Left renal cortex interstitium (tissue), 4 donors: ENCODE measurements around the gene PLXNB3. TPM values are rescaled to one million over a fixed set of nuclear protein-coding genes. Genes with fewer than 3 reads are reported as not detected.
"Not testable (repeated sequence)": the region's sequence is repeated elsewhere in the genome, so short reads cannot be mapped to it uniquely, and the experiment has no call there.

Source experiments
- DNase-seq, 4 donors: peaks; one replicate each; pipeline ENCODE4 v3.0.0-alpha.2; 2013; ENCODE audit warnings: low read depth in 4 of 4, low spot score in 2 of 4, missing footprints in 1 of 4
- polyA plus RNA-seq, 4 donors: library from polyadenylated mRNA; unstranded; fragments of 120-200 nt; gene quantifications; one replicate each; pipeline ENCODE4 v1.2.1, GENCODE V29; 2013; ENCODE audit not compliant: insufficient read length in 4 of 4

PLXNB3 gene
- polyA plus RNA-seq, 4 donors = 1.3 to 2.1 (median 1.7) TPM

GRCh38 chrX:153806999-153807575, 43.0 kb downstream of the PLXNB3 start:
- DNase-seq = no peak

GRCh38 chrX:153807976-153808375, 43.9 kb downstream of the PLXNB3 start:
- no peak for DNase-seq

- DNase-seq = no peak
Observed at GRCh38 chrX:153812220-153812619, 48.2 kb downstream of the PLXNB3 start.

GRCh38 chrX:153813161-153813560, 49.1 kb downstream of the PLXNB3 start:
- no peak for DNase-seq

- no peak for DNase-seq
Observed at GRCh38 chrX:153814591-153815315, 50.7 kb downstream of the PLXNB3 start.

GRCh38 chrX:153816831-153817690, 53.0 kb downstream of the PLXNB3 start:
- DNase-seq = no peak

GRCh38 chrX:153818064-153818463, 54.0 kb downstream of the PLXNB3 start:
- not testable (repeated sequence) for DNase-seq

GRCh38 chrX:153818571-153819383, 54.7 kb downstream of the PLXNB3 start:
- DNase-seq = no peak

- no peak for DNase-seq
Observed at GRCh38 chrX:153819384-153820040, 55.5 kb downstream of the PLXNB3 start.

GRCh38 chrX:153820601-153821000, 56.6 kb downstream of the PLXNB3 start:
- no peak for DNase-seq

GRCh38 chrX:153821066-153821465, 57.0 kb downstream of the PLXNB3 start:
- no peak for DNase-seq

- DNase-seq = no peak
Observed at GRCh38 chrX:153824348-153824747, 60.3 kb downstream of the PLXNB3 start.

GRCh38 chrX:153825042-153825441, 61.0 kb downstream of the PLXNB3 start:
- DNase-seq = no peak

Other genes with a start within 250 kb of the PLXNB3 start
- gene ATP2B3, start 246.6 kb upstream of the PLXNB3 start, polyA plus RNA-seq = under 1 TPM; 0.17 to 0.35 (median 0.33) TPM
- gene CCNQ, start 165.1 kb upstream of the PLXNB3 start, polyA plus RNA-seq = 10 to 100 TPM; 15.4 to 24.1 (median 19.0) TPM
- gene DUSP9, start 117.0 kb upstream of the PLXNB3 start, polyA plus RNA-seq = 10 to 100 TPM; 53.6 to 63.9 (median 57.1) TPM
- gene PNCK, start 90.4 kb upstream of the PLXNB3 start, polyA plus RNA-seq = 10 to 100 TPM in 2 of 4 donors, 1 to 10 TPM in 2; 6.5 to 13.3 (median 8.9) TPM
- gene SLC6A8, start 76.3 kb upstream of the PLXNB3 start, polyA plus RNA-seq = 10 to 100 TPM; 44.6 to 65.3 (median 54.8) TPM
- gene BCAP31, start 39.9 kb upstream of the PLXNB3 start, polyA plus RNA-seq = 100 to 1,000 TPM; 181 to 197 (median 188) TPM
- 1 to 10 TPM; 7.8 to 9.8 (median 8.8) TPM for gene ABCD1, start 39.4 kb upstream of the PLXNB3 start, polyA plus RNA-seq
- 1 to 10 TPM; 1.3 to 2.5 (median 1.7) TPM for gene SRPK3, start 16.8 kb downstream of the PLXNB3 start, polyA plus RNA-seq
- 10 to 100 TPM; 84.2 to 97.6 (median 87.5) TPM for gene IDH3G, start 30.1 kb downstream of the PLXNB3 start, polyA plus RNA-seq
- 100 to 1,000 TPM; 145 to 197 (median 152) TPM for gene SSR4, start 30.4 kb downstream of the PLXNB3 start, polyA plus RNA-seq
- 10 to 100 TPM in 2 of 4 donors, 1 to 10 TPM in 2; 7.7 to 11.5 (median 10.1) TPM for gene PDZD4, start 66.3 kb downstream of the PLXNB3 start, polyA plus RNA-seq
- gene L1CAM, start 121.9 kb downstream of the PLXNB3 start, polyA plus RNA-seq = 10 to 100 TPM; 44.5 to 68.5 (median 54.5) TPM
- gene AVPR2, start 140.4 kb downstream of the PLXNB3 start, polyA plus RNA-seq = 1 to 10 TPM; 1.1 to 4.7 (median 3.3) TPM
- gene ARHGAP4, start 162.0 kb downstream of the PLXNB3 start, polyA plus RNA-seq = 10 to 100 TPM; 19.0 to 48.5 (median 36.0) TPM
- 10 to 100 TPM; 50.5 to 80.7 (median 76.8) TPM for gene NAA10, start 170.8 kb downstream of the PLXNB3 start, polyA plus RNA-seq
- gene RENBP, start 180.4 kb downstream of the PLXNB3 start, polyA plus RNA-seq = 10 to 100 TPM; 19.4 to 24.3 (median 21.5) TPM
- gene HCFC1, start 207.6 kb downstream of the PLXNB3 start, polyA plus RNA-seq = 10 to 100 TPM; 31.9 to 59.3 (median 45.1) TPM
- gene TMEM187, start 208.5 kb downstream of the PLXNB3 start, polyA plus RNA-seq = 10 to 100 TPM in 1 of 4 donors, 1 to 10 TPM in 3; 5.9 to 10.9 (median 8.0) TPM